ENCODE measurements around the gene CHMP4B. TPM values are rescaled to one million over a fixed set of nuclear protein-coding genes. Genes with fewer than 3 reads are reported as not detected.

CHMP4B gene
- polyA plus RNA-seq, 2 of the 4 experiments (the other 2 are of a cell fraction) = 81.3 to 104 TPM

GRCh38 chr20:33821270-33821836, 10.2 kb downstream of the CHMP4B start:
- Histone ChIP-seq H3K4me1 (peaks cover 20% of the 10 kb centered on the region), H3K27ac (no peak overlapping the region), H3K4me2 (no peak overlapping the region), H3K9me3 (no peaks in the 10 kb centered on the region), H3K4me3 (no peak overlapping the region)
- no peak for DNase-seq (ENCODE audit: low read depth in 1 of 2, low spot score in 1 of 2)
- FAIRE-seq = no peak
- ChIA-PET POLR2A (interaction anchor here (0.7 to 1.4 kb wide), 2 partner anchors 9 to 291 kb away, joined by 4 read pairs; partner anchors contain the start of gene EIF2S2), CTCF (interaction anchor here (1.1 to 1.2 kb wide), 2 partner anchors 22 to 47 kb away, joined by 3 read pairs; no protein-coding TSS in a partner anchor)
- ATAC-seq = no peak
- no peak for TF ChIP-seq CTCF (IDR thresholded peaks at IDR 0.05)
- TF ChIP-seq HDAC2 (IDR thresholded peaks at IDR 0.05) = no peak
- no peak for TF ChIP-seq KDM1A (IDR thresholded peaks at IDR 0.05; ENCODE audit: low read depth)
- TF ChIP-seq FOSL2 (IDR thresholded peaks at IDR 0.05) = no peak
- TF ChIP-seq FOSL2 (CRISPR knock-in tag; IDR thresholded peaks at IDR 0.05) = no peak
- TF ChIP-seq BHLHE40 (IDR thresholded peaks at IDR 0.05; ENCODE audit: low read depth, low read length) = no peak
- TF ChIP-seq NPAS2 (CRISPR knock-in tag; IDR thresholded peaks at IDR 0.05; ENCODE audit: borderline replicate concordance) = no peak
- no peak for TF ChIP-seq CHD4 (IDR thresholded peaks at IDR 0.05; ENCODE audit: borderline replicate concordance)
- TF ChIP-seq CBX8 (IDR thresholded peaks at IDR 0.05) = no peak
- TF ChIP-seq ZNF302 (CRISPR knock-in tag; IDR thresholded peaks at IDR 0.05) = no peak
- no peak for TF ChIP-seq NFE2L2 (conservative IDR thresholded peaks at IDR 0.05; ENCODE audit: low read length)
- no peak for TF ChIP-seq ELK1 (IDR thresholded peaks at IDR 0.05; ENCODE audit: low read depth, low read length)
- TF ChIP-seq SMC3 (IDR thresholded peaks at IDR 0.05) = no peak
- no peak for TF ChIP-seq JUNB (IDR thresholded peaks at IDR 0.05)
- no peak for TF ChIP-seq PBX3 (IDR thresholded peaks at IDR 0.05)
- no peak for TF ChIP-seq HOXB13 (CRISPR knock-in tag; IDR thresholded peaks at IDR 0.05; ENCODE audit: low read depth)
- TF ChIP-seq EHF (CRISPR knock-in tag; IDR thresholded peaks at IDR 0.05) = no peak
- no peak for TF ChIP-seq USF2 (IDR thresholded peaks at IDR 0.05)
- TF ChIP-seq JUN (IDR thresholded peaks at IDR 0.05) = no peak
- no peak for TF ChIP-seq CBX2 (IDR thresholded peaks at IDR 0.05; ENCODE audit: borderline replicate concordance, low read depth)
- TF ChIP-seq ATOH8 (CRISPR knock-in tag; IDR thresholded peaks at IDR 0.05; ENCODE audit: low read depth) = no peak
- WGBS (ENCODE audit: missing lambda C conversion rate) = 94% methylated on average over 4 of the region's 4 CpGs

GRCh38 chr20:33822423-33822822, 11.3 kb downstream of the CHMP4B start:
- no peak for FAIRE-seq
- POLR2A ChIA-PET = no interaction called here
- Histone ChIP-seq H3K9me3 (no peaks in the 10 kb centered on the region), H3K4me3 (no peak overlapping the region), H3K27ac (no peak overlapping the region), H3K4me1 (peaks cover 20% of the 10 kb centered on the region), H3K4me2 (no peak overlapping the region)
- ATAC-seq = no peak
- CTCF ChIA-PET = interaction anchor here (0.6 to 1.2 kb wide), 2 partner anchors 17 to 45 kb away, joined by 3 read pairs; no protein-coding TSS in a partner anchor
- DNase-seq (ENCODE audit: low read depth in 1 of 2, low spot score in 1 of 2) = no peak
- 95% methylated on average over 5 of the region's 5 CpGs for WGBS (ENCODE audit: missing lambda C conversion rate)
- TF ChIP-seq SMC3 (IDR thresholded peaks at IDR 0.05) (no peak), KDM1A (IDR thresholded peaks at IDR 0.05; ENCODE audit: low read depth) (no peak), CEBPB (IDR thresholded peaks at IDR 0.05) (no peak), ZC3H11A (IDR thresholded peaks at IDR 0.05) (no peak), POLR2AphosphoS2 (conservative IDR thresholded peaks at IDR 0.05; ENCODE audit: low read length) (no peak), RNF2 (IDR thresholded peaks at IDR 0.05; ENCODE audit: borderline replicate concordance, low read depth) (no peak), TFCP2L1 (CRISPR knock-in tag; IDR thresholded peaks at IDR 0.05) (no peak), MYC (IDR thresholded peaks at IDR 0.05; ENCODE audit: borderline replicate concordance, low read length) (no peak), ELK1 (IDR thresholded peaks at IDR 0.05; ENCODE audit: low read depth, low read length) (no peak), RCOR1 (IDR thresholded peaks at IDR 0.05; ENCODE audit: low read depth, low read length) (no peak), MAZ (IDR thresholded peaks at IDR 0.05; ENCODE audit: borderline replicate concordance, low read depth, low read length) (no peak), BCL3 (IDR thresholded peaks at IDR 0.05) (no peak), EHMT2 (IDR thresholded peaks at IDR 0.05; ENCODE audit: low read depth) (no peak), CBX8 (IDR thresholded peaks at IDR 0.05) (no peak), EHF (CRISPR knock-in tag; IDR thresholded peaks at IDR 0.05) (no peak)
